Activated CD4-positive, alpha-beta memory T cell treated with anti-CD3 and anti-CD28 coated beads, Interleukin-2, amount 10 ng/mL, durations not matched to agents 7 days and 5 days (primary cell): Measurements from ENCODE around the gene ST3GAL3. TPM values are rescaled to one million over a fixed set of nuclear protein-coding genes. Genes with fewer than 3 reads are reported as not detected.
A peak's percentile ranks its signal among the peaks of the same experiment; 100 is the strongest.
"Not testable (repeated sequence)": the region's sequence is repeated elsewhere in the genome, so short reads cannot be mapped to it uniquely, and the experiment has no call there.

Experiments
- CTCF ChIA-PET: fragments of 350-600 bp; sonication (Branson Sonifier 250); formaldehyde crosslinking; loops from one replicate; lab custom pipeline; 2021; ENCODE audit warnings: antibody characterized with exemption, inconsistent platforms; lab: Charles Lee
- POLR2A ChIA-PET: fragments of 350-600 bp; sonication (Branson Sonifier 250); formaldehyde crosslinking; loops from one replicate; lab custom pipeline; 2021; ENCODE audit warnings: antibody characterized with exemption; lab: Charles Lee
- DNase-seq: peaks from one replicate; pipeline ENCODE4 v3.0.0-alpha.2; 2020
- H3K27ac Mint-ChIP-seq: one replicate; pipeline ENCODE4 v1.8.0; 2021; ENCODE audit warnings: mild to moderate bottlenecking, mixed read lengths
- H3K27me3 Mint-ChIP-seq: one replicate; pipeline ENCODE4 v1.8.0; 2021; ENCODE audit warnings: mixed read lengths
- H3K36me3 Mint-ChIP-seq: one replicate; pipeline ENCODE4 v1.8.0; 2021; ENCODE audit warnings: low read depth, mixed read lengths
- H3K4me1 Mint-ChIP-seq: one replicate; pipeline ENCODE4 v1.8.0; 2021; ENCODE audit warnings: mixed read lengths
- H3K4me3 Mint-ChIP-seq: one replicate; pipeline ENCODE4 v1.8.0; 2021; ENCODE audit warnings: mild to moderate bottlenecking, mixed read lengths
- H3K9me3 Mint-ChIP-seq: one replicate; pipeline ENCODE4 v1.8.0; 2021; ENCODE audit warnings: mixed read lengths
- total RNA-seq, 2 experiments: library from RNA; stranded (reverse); gene quantifications; one replicate each; pipeline ENCODE4 v1.2.3, GENCODE V29; 2021

ST3GAL3 gene
- total RNA-seq, 2 experiments from 2014 or later, result 14.2 to 16.9 TPM

- no peak for DNase-seq
- no peaks in the 10 kb centered on the region for H3K27me3 Mint-ChIP-seq
- no peak overlapping the region for H3K27ac Mint-ChIP-seq
- ChIA-PET CTCF (interaction anchor here (2.0 to 7.9 kb wide), 2 partner anchors 166 to 179 kb away, joined by 7 to 324 read pairs; partner anchors contain the start of gene ARTN), POLR2A (interaction anchor here (1.4 kb wide), 1 partner anchor 164 kb away, joined by 3 read pairs; no protein-coding TSS in a partner anchor)
- no peaks in the 10 kb centered on the region for H3K9me3 Mint-ChIP-seq
- H3K4me1 Mint-ChIP-seq, result peaks cover 4% of the 10 kb centered on the region
- H3K4me3 Mint-ChIP-seq, result no peak overlapping the region
- no peaks in the 10 kb centered on the region for H3K36me3 Mint-ChIP-seq
Observed at GRCh38 chr1:43766818-43767525, 59.6 kb downstream of the ST3GAL3 start.

DNA sequence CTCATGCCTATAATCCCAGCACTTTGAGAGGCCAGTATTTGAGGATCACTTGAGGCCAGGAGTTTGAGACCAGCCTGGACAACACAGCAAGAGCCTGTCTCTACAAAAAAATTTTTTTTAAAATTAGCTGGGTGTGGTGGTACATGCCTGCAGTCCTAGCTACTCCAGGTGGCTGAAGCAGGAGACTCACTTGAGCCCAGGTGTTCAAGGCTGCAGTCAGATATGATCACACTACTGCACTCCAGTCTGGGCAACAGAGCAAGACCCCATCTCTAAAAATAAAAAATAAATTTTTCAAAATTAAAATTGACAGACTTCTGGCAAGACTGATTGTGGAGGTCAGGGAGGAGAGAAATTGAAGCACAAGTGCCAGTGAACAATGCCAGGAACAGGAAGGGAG lies 60.8 kb downstream of the ST3GAL3 start:
- H3K4me3 Mint-ChIP-seq, result no peak overlapping the region
- H3K27me3 Mint-ChIP-seq, result no peaks in the 10 kb centered on the region
- DNase-seq, result no peak
- peaks cover 3% of the 10 kb centered on the region for H3K36me3 Mint-ChIP-seq
- H3K9me3 Mint-ChIP-seq, result no peaks in the 10 kb centered on the region
- ChIA-PET POLR2A (no interaction called here), CTCF (interaction anchor here (1.9 to 3.2 kb wide), 2 partner anchors 166 to 178 kb away, joined by 4 to 16 read pairs; no protein-coding TSS in a partner anchor)
- no peak overlapping the region for H3K27ac Mint-ChIP-seq
- peaks cover 4% of the 10 kb centered on the region for H3K4me1 Mint-ChIP-seq

- Mint-ChIP-seq H3K27me3 (no peaks in the 10 kb centered on the region), H3K9me3 (no peaks in the 10 kb centered on the region), H3K4me3 (no peak overlapping the region), H3K36me3 (peaks cover 3% of the 10 kb centered on the region), H3K4me1 (peaks cover 4% of the 10 kb centered on the region), H3K27ac (no peak overlapping the region)
- POLR2A ChIA-PET, result no interaction called here
- CTCF ChIA-PET, result interaction anchor here (0.8 to 3.2 kb wide), 3 partner anchors 93 to 176 kb away, joined by 3 to 16 read pairs (median 4); no protein-coding TSS in a partner anchor
- no peak for DNase-seq
Observed at GRCh38 chr1:43769350-43769908, 62.1 kb downstream of the ST3GAL3 start.

GRCh38 chr1:43770111-43770510 lies 62.8 kb downstream of the ST3GAL3 start:
- POLR2A ChIA-PET, result no interaction called here
- CTCF ChIA-PET, result interaction anchor here (3.2 kb wide), 1 partner anchor 164 kb away, joined by 16 read pairs; no protein-coding TSS in a partner anchor
- Mint-ChIP-seq H3K9me3 (no peaks in the 10 kb centered on the region), H3K4me1 (peaks cover 4% of the 10 kb centered on the region), H3K27me3 (no peaks in the 10 kb centered on the region), H3K4me3 (no peak overlapping the region), H3K27ac (no peak overlapping the region), H3K36me3 (peaks cover 3% of the 10 kb centered on the region)
- no peak for DNase-seq

- Mint-ChIP-seq H3K4me1 (peaks cover 4% of the 10 kb centered on the region), H3K27ac (no peak overlapping the region), H3K27me3 (no peaks in the 10 kb centered on the region), H3K9me3 (peaks cover 2% of the 10 kb centered on the region), H3K36me3 (peaks cover 8% of the 10 kb centered on the region), H3K4me3 (no peak overlapping the region)
- ChIA-PET POLR2A (no interaction called here), CTCF (interaction anchor here (2.2 to 2.6 kb wide), 2 partner anchors 9 to 162 kb away, joined by 6 read pairs; no protein-coding TSS in a partner anchor)
- DNase-seq, result no peak
Observed at GRCh38 chr1:43772978-43773377, 65.6 kb downstream of the ST3GAL3 start.

GRCh38 chr1:43773821-43774220 lies 66.5 kb downstream of the ST3GAL3 start:
- Mint-ChIP-seq H3K4me1 (peaks cover 4% of the 10 kb centered on the region), H3K9me3 (peaks cover 4% of the 10 kb centered on the region), H3K27ac (no peak overlapping the region), H3K27me3 (no peaks in the 10 kb centered on the region), H3K36me3 (peaks cover 8% of the 10 kb centered on the region), H3K4me3 (no peak overlapping the region)
- CTCF ChIA-PET, result interaction anchor here (2.2 to 2.6 kb wide), 2 partner anchors 10 to 161 kb away, joined by 6 read pairs; no protein-coding TSS in a partner anchor
- no peak for DNase-seq
- POLR2A ChIA-PET, result no interaction called here

GRCh38 chr1:43774359-43774758 lies 67.0 kb downstream of the ST3GAL3 start:
- Mint-ChIP-seq H3K4me1 (peaks cover 9% of the 10 kb centered on the region), H3K4me3 (no peak overlapping the region), H3K36me3 (peaks cover 11% of the 10 kb centered on the region), H3K27me3 (no peaks in the 10 kb centered on the region), H3K9me3 (peaks cover 7% of the 10 kb centered on the region), H3K27ac (no peak overlapping the region)
- ChIA-PET POLR2A (no interaction called here), CTCF (interaction anchor here (2.6 kb wide), 1 partner anchor 11 kb away, joined by 6 read pairs; no protein-coding TSS in a partner anchor)
- no peak for DNase-seq

DNA sequence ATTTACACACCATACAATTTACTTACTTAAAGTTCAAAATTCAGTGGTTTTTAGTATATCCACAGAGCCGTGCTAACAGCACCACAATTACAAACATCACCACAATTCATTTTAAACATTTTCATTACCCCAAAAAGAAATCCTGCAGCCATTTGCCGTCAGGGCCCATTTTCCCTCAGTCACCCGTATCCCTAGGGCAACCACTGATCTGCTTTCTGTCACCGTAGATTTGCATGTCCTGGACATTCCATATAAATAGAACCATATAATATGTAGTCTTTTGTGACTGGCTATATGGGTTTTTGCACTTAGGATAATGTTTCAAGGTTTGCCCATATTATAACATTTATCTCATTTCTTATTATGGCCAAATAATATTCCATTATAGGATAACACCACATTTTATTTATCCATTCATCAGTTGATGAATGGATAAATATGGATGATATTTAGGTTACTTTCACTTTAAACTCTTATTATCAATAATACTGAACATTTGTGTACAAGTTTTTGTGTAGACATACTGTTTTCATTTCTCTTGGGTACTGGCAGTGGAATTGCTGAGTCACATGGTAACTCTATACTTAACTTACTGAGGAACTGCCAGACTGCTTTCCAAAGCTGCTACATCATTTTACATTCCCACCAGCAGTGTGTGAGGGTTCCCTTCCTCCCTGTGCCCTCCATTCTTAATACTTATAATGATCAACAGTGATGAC lies 68.9 kb downstream of the ST3GAL3 start:
- no peak for DNase-seq
- Mint-ChIP-seq H3K36me3 (peaks cover 25% of the 10 kb centered on the region), H3K9me3 (peaks cover 19% of the 10 kb centered on the region), H3K27ac (no peak overlapping the region), H3K4me3 (no peak overlapping the region), H3K4me1 (peaks cover 22% of the 10 kb centered on the region), H3K27me3 (no peaks in the 10 kb centered on the region)
- ChIA-PET CTCF (interaction anchor here (1.7 kb wide), 1 partner anchor 13 kb away, joined by 7 read pairs; no protein-coding TSS in a partner anchor), POLR2A (no interaction called here)

- not testable (repeated sequence) for H3K4me3 Mint-ChIP-seq
Observed at GRCh38 chr1:43777916-43778315, 70.6 kb downstream of the ST3GAL3 start.

DNA sequence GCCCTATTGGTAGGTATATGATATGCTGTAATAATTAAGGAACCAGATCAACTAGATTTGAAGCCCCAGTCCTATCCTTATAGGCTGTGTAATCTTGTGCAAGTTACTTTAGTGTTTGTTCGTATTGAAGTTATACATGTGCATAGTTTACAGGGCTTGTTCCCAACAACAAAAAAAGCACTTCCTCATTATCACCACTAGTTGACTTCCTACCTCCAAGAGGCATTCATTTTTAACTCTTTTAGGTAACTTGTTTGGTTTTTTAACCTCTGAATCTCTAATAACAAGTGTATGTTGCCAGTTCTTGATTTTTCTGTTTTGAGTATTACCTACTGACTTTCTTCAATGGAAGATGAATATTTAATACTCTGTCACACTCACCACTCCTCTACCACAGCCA lies 71.9 kb downstream of the ST3GAL3 start:
- DNase-seq, result no peak
- CTCF ChIA-PET, result interaction anchor here (1.3 to 2.6 kb wide), 2 partner anchors 15 to 166 kb away, joined by 3 to 11 read pairs; no protein-coding TSS in a partner anchor
- peaks cover 36% of the 10 kb centered on the region for H3K4me1 Mint-ChIP-seq
- H3K27ac Mint-ChIP-seq, result peak overlapping the region; percentile 74
- H3K27me3 Mint-ChIP-seq, result no peaks in the 10 kb centered on the region
- no peak overlapping the region for H3K4me3 Mint-ChIP-seq
- POLR2A ChIA-PET, result interaction anchor here (0.9 kb wide), 1 partner anchor 15 kb away, joined by 3 read pairs; no protein-coding TSS in a partner anchor
- H3K9me3 Mint-ChIP-seq, result peaks cover 19% of the 10 kb centered on the region
- H3K36me3 Mint-ChIP-seq, result peaks cover 29% of the 10 kb centered on the region

More at GRCh38 chr1:43777916-43778315, 70.6 kb downstream of the ST3GAL3 start:
- H3K27ac Mint-ChIP-seq, H3K27me3 Mint-ChIP-seq, DNase-seq, POLR2A ChIA-PET: not testable (repeated sequence)
- peaks cover 19% of the 10 kb centered on the region for H3K9me3 Mint-ChIP-seq
- CTCF ChIA-PET, result interaction anchor here (0.8 kb wide), 1 partner anchor 941 kb away, joined by 3 read pairs; no protein-coding TSS in a partner anchor
- peaks cover 28% of the 10 kb centered on the region for H3K4me1 Mint-ChIP-seq
- H3K36me3 Mint-ChIP-seq, result peaks cover 29% of the 10 kb centered on the region

DNA sequence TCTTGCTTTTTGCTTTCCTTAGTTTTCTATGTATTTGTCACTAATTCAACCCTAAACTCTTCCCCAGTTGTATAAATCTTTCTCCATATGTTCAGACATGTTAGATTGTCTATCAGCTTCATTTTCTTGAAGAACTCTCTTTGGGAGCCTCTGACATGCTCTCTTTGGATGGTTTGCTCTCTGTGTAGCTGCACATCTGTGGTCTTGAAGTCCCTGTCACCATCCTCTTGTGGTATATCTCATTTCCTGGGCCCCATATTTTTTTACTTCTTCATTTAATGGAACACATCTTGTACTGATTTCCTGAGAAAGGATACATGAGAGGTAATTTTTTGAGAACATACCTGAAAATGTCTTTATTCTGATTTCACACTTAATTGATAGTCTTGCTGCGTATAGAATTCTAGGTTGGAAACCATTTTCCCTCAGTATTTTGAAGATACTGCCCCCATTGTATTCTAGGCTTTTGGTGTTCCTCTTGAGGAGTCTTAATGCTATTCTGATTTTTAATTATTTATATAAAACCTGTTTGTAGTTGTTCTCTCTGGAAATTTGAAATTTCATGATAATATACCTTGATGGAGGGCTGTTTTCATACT lies 72.6 kb downstream of the ST3GAL3 start:
- Mint-ChIP-seq H3K9me3 (peaks cover 19% of the 10 kb centered on the region), H3K27ac (peak overlapping the region; percentile 74), H3K4me1 (peaks cover 36% of the 10 kb centered on the region), H3K36me3 (peaks cover 29% of the 10 kb centered on the region), H3K27me3 (no peaks in the 10 kb centered on the region), H3K4me3 (no peak overlapping the region)
- POLR2A ChIA-PET, result interaction anchor here (0.9 to 1.0 kb wide), 2 partner anchors 16 to 17 kb away, joined by 3 read pairs; no protein-coding TSS in a partner anchor
- CTCF ChIA-PET, result interaction anchor here (1.3 to 2.6 kb wide), 3 partner anchors 16 to 166 kb away, joined by 3 to 11 read pairs (median 6); no protein-coding TSS in a partner anchor
- DNase-seq, result no peak

GRCh38 chr1:43781574-43781973 lies 74.2 kb downstream of the ST3GAL3 start:
- no peaks in the 10 kb centered on the region for H3K27me3 Mint-ChIP-seq
- no peak overlapping the region for H3K27ac Mint-ChIP-seq
- H3K36me3 Mint-ChIP-seq, result peaks cover 29% of the 10 kb centered on the region
- peaks cover 36% of the 10 kb centered on the region for H3K4me1 Mint-ChIP-seq
- DNase-seq, result no peak
- CTCF ChIA-PET, result interaction anchor here (1.6 to 2.6 kb wide), 2 partner anchors 18 to 153 kb away, joined by 6 to 11 read pairs; no protein-coding TSS in a partner anchor
- peaks cover 19% of the 10 kb centered on the region for H3K9me3 Mint-ChIP-seq
- POLR2A ChIA-PET, result no interaction called here
- H3K4me3 Mint-ChIP-seq, result no peak overlapping the region
